ENCODE data around the gene PKIG. TPM values are rescaled to one million over a fixed set of nuclear protein-coding genes. Genes with fewer than 3 reads are reported as not detected.

PKIG gene
- total and polyA plus RNA-seq, 2 experiments from 2014 or later = 29.7 to 33.2 TPM

DNA sequence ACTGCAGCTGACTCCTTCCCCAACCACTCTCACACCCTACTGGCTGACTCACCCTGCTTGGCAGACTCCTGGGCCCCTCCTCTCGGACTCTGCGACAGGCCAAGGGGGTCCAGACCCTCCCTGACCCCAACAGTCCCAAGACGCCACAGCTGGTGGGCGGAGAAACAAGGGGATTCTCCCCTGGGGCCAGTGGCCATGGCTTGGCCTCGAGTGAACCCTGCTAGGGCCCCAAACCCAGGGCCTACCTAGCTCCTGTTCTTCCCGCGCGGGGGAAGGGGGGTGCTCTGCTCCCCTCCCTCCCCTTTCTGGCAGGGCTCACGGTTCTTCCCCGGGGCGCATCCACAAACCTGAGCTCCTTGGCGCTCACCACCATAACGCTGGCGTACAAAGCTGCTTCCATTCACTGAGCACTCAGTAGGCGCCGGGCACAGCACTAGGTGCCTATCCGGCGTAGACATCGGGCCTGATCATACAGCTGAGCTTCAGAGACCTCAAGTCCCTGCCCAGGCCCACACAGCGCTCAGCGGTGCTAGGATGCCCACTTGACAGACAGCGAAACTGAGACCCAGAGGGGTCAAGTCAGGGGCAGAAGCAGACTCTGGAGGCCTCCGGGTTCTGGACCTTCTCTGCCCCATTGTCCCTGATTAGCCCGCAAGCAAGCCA, 68.5 kb downstream of the PKIG start:
- Histone ChIP-seq H3K79me2 (replicated peaks; ENCODE audit: insufficient read depth) (no peaks in the 10 kb centered on the region), H3K36me3 (ENCODE audit: insufficient read depth) (no peaks in the 10 kb centered on the region), H3K27ac (ENCODE audit: low read depth) (no peak overlapping the region), H3K4me2 (peak overlapping the region; percentile 100), H3K9me2 (ENCODE audit: insufficient read depth) (no peaks in the 10 kb centered on the region), H4K20me1 (replicated peaks; ENCODE audit: insufficient read depth) (no peaks in the 10 kb centered on the region; the same call in 1 of the 2 replicates), H2AFZ (peak overlapping the region; percentile 78), H3F3A (replicated peaks; ENCODE audit: low read depth) (peaks cover 6% of the 10 kb centered on the region; the same call in 1 of the 2 replicates), H3K4me1 (ENCODE audit: insufficient read depth) (peaks cover 22% of the 10 kb centered on the region), H3K4me3 (peak overlapping the region; percentile 96), H3K27me3 (ENCODE audit: insufficient read depth) (peaks cover 32% of the 10 kb centered on the region)
- ATAC-seq = peak; percentile 11
- Mint-ChIP-seq H3K36me3 (ENCODE audit: low read depth) (peaks cover 21% of the 10 kb centered on the region), H3K27ac (no peak overlapping the region), H3K9me3 (peaks cover 24% of the 10 kb centered on the region), H3K4me3 (peak overlapping the region; percentile 65), H3K4me1 (peaks cover 40% of the 10 kb centered on the region), H3K27me3 (ENCODE audit: insufficient read depth, low read depth, poor library complexity) (peaks cover 40% of the 10 kb centered on the region)
- peak; percentile 21 for DNase-seq (ENCODE audit: low spot score)
- no peak for TF ChIP-seq CTCF (conservative IDR thresholded peaks at IDR 0.05; ENCODE audit: low read depth in 2 of 2)
- TF ChIP-seq ZNF114 (CRISPR knock-in tag; IDR thresholded peaks at IDR 0.05) = no peak
- TF ChIP-seq, protein P1, sequence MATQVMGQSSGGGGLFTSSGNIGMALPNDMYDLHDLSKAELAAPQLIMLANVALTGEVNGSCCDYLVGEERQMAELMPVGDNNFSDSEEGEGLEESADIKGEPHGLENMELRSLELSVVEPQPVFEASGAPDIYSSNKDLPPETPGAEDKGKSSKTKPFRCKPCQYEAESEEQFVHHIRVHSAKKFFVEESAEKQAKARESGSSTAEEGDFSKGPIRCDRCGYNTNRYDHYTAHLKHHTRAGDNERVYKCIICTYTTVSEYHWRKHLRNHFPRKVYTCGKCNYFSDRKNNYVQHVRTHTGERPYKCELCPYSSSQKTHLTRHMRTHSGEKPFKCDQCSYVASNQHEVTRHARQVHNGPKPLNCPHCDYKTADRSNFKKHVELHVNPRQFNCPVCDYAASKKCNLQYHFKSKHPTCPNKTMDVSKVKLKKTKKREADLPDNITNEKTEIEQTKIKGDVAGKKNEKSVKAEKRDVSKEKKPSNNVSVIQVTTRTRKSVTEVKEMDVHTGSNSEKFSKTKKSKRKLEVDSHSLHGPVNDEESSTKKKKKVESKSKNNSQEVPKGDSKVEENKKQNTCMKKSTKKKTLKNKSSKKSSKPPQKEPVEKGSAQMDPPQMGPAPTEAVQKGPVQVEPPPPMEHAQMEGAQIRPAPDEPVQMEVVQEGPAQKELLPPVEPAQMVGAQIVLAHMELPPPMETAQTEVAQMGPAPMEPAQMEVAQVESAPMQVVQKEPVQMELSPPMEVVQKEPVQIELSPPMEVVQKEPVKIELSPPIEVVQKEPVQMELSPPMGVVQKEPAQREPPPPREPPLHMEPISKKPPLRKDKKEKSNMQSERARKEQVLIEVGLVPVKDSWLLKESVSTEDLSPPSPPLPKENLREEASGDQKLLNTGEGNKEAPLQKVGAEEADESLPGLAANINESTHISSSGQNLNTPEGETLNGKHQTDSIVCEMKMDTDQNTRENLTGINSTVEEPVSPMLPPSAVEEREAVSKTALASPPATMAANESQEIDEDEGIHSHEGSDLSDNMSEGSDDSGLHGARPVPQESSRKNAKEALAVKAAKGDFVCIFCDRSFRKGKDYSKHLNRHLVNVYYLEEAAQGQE (IDR thresholded peaks at IDR 0.05; ENCODE audit: unreplicated experiment) = no peak
- no peak for TF ChIP-seq JUNB (IDR thresholded peaks at IDR 0.05; ENCODE audit: unreplicated experiment)
- TF ChIP-seq ZNF331 (CRISPR knock-in tag; IDR thresholded peaks at IDR 0.05; ENCODE audit: low read depth) = no peak
- no peak for TF ChIP-seq CREB1 (CRISPR knock-in tag; IDR thresholded peaks at IDR 0.05; ENCODE audit: low read depth)
- TF ChIP-seq, protein P2, sequence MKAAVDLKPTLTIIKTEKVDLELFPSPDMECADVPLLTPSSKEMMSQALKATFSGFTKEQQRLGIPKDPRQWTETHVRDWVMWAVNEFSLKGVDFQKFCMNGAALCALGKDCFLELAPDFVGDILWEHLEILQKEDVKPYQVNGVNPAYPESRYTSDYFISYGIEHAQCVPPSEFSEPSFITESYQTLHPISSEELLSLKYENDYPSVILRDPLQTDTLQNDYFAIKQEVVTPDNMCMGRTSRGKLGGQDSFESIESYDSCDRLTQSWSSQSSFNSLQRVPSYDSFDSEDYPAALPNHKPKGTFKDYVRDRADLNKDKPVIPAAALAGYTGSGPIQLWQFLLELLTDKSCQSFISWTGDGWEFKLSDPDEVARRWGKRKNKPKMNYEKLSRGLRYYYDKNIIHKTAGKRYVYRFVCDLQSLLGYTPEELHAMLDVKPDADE (IDR thresholded peaks at IDR 0.05) = no peak
- TF ChIP-seq EZH2 (IDR thresholded peaks at IDR 0.05; ENCODE audit: low read depth, unreplicated experiment) = no peak
- TF ChIP-seq NANOG (IDR thresholded peaks at IDR 0.05; ENCODE audit: borderline replicate concordance) = no peak
- no peak for TF ChIP-seq ZNF462 (CRISPR knock-in tag; IDR thresholded peaks at IDR 0.05)
- no peak for TF ChIP-seq EZH2phosphoT487 (IDR thresholded peaks at IDR 0.05; ENCODE audit: unreplicated experiment)
- TF ChIP-seq POLR2AphosphoS5 (IDR thresholded peaks at IDR 0.05; ENCODE audit: low read depth) = no peak
- no peak for TF ChIP-seq STAT1 (IDR thresholded peaks at IDR 0.05; ENCODE audit: unreplicated experiment)

Measured in GM23338 (cell line).